Thoracic aorta (tissue), 2 donors: ENCODE data around the gene FIBP. TPM values are rescaled to one million over a fixed set of nuclear protein-coding genes. Genes with fewer than 3 reads are reported as not detected.
A peak's percentile ranks its signal among the peaks of the same experiment; 100 is the strongest.

ENCODE experiments used
- ATAC-seq: fragments of 150-250 bp; one replicate; pipeline ENCODE4 v1.8.0; 2017; ENCODE audit warnings: low read depth; ENCODE audit not compliant: insufficient number of reproducible peaks, low FRiP score
- DNase-seq: peaks from one replicate; pipeline ENCODE4 v3.0.0-alpha.2; 2020; ENCODE audit warnings: low spot score
- H3K27ac ChIP-seq, 2 donors: fragments of 200-600 bp; sonication (generic); 1 replicate in 1 of 2; 2 replicates in 1 of 2; pipeline ENCODE4 v1.5.1; 2016; ENCODE audit warnings: mild to moderate bottlenecking in 2 of 2, moderate library complexity in 2 of 2
- H3K27me3 ChIP-seq: fragments of 200-600 bp; sonication (generic); replicated peaks from 2 replicates; pipeline ENCODE4 v1.6.0; 2016; ENCODE audit warnings: mild to moderate bottlenecking; ENCODE audit not compliant: insufficient read depth
- H3K36me3 ChIP-seq: fragments of 200-600 bp; sonication (generic); one replicate; pipeline ENCODE4 v1.5.1; 2016
- H3K4me1 ChIP-seq, 2 donors: fragments of 200-600 bp; sonication (generic); 1 replicate in 1 of 2; 2 replicates in 1 of 2; pipeline versions ENCODE4 v1.5.1 to v1.6.0; 2016; ENCODE audit warnings: low read depth in 2 of 2, mild to moderate bottlenecking in 1 of 2; ENCODE audit not compliant: control insufficient read depth in 1 of 2
- H3K4me3 ChIP-seq: fragments of 200-600 bp; sonication (generic); 2 replicates; pipeline ENCODE4 v1.5.1; 2016; ENCODE audit warnings: mild to moderate bottlenecking
- H3K9me3 ChIP-seq: fragments of 200-600 bp; sonication (generic); 2 replicates; pipeline ENCODE4 v1.5.1; 2016
- CTCF ChIP-seq: fragments of 200-600 bp; sonication (generic); IDR thresholded peaks from one replicate; pipeline ENCODE4 v1.5.1; 2019; ENCODE audit warnings: antibody characterized with exemption
- total RNA-seq, 2 donors: library from RNA; depleted of rRNA; stranded (reverse); fragments of >200 nt; gene quantifications; one replicate each; pipeline versions ENCODE4 v1.1.0 to v1.2.3, GENCODE V29; 2016

FIBP gene
- total RNA-seq, 2 donors from 2014 or later: 50.4 to 111 TPM

- Histone ChIP-seq H3K36me3 (peaks cover 42% of the 10 kb centered on the region), H3K4me3 (peak overlapping the region; percentile 96), H3K4me1 (peaks cover 24 to 46% of the 10 kb centered on the region in 2 donors), H3K27ac (peak overlapping the region; percentile 98 to 100), H3K9me3 (no peaks in the 10 kb centered on the region), H3K27me3 (no peaks in the 10 kb centered on the region)
- TF ChIP-seq CTCF: no peak
- peak; percentile 97 for DNase-seq
- peak; percentile 41 for ATAC-seq
Measured at GRCh38 chr11:65859095-65859811, 29.0 kb downstream of the FIBP start.

GRCh38 chr11:65858681-65859087 lies 29.6 kb downstream of the FIBP start:
- H3K9me3 ChIP-seq: no peaks in the 10 kb centered on the region
- peaks cover 24 to 46% of the 10 kb centered on the region in 2 donors for H3K4me1 ChIP-seq
- peak overlapping the region; percentile 98 for H3K27ac ChIP-seq
- DNase-seq (no peak), ATAC-seq (no peak)
- peak overlapping the region; percentile 96 for H3K4me3 ChIP-seq
- no peak for TF ChIP-seq CTCF
- peaks cover 42% of the 10 kb centered on the region for H3K36me3 ChIP-seq
- H3K27me3 ChIP-seq: no peaks in the 10 kb centered on the region

GRCh38 chr11:65857853-65858680 lies 30.2 kb downstream of the FIBP start, which contains the start of gene CFL1:
TSS of gene CFL1 (minus strand) at chr11:65858180. CDS start at chr11:65858099, 81 bp downstream.
- peak; percentile 92 for DNase-seq
- peak; percentile 28 for ATAC-seq
- no peaks in the 10 kb centered on the region for H3K9me3 ChIP-seq
- peak within 1 kb of the TSS; percentile 96 for H3K4me3 ChIP-seq
- TF ChIP-seq CTCF: no peak
- peaks cover 42% of the 10 kb centered on the region for H3K36me3 ChIP-seq
- H3K27me3 ChIP-seq: no peaks in the 10 kb centered on the region
- H3K27ac ChIP-seq: peak within 1 kb of the TSS; percentile 98
- H3K4me1 ChIP-seq: peaks cover 24 to 45% of the 10 kb centered on the region in 2 donors

GRCh38 chr11:65857500-65857852 lies 30.8 kb downstream of the FIBP start:
- DNase-seq (no peak), ATAC-seq (no peak)
- Histone ChIP-seq H3K27ac (peak overlapping the region; percentile 96 to 98), H3K36me3 (peaks cover 44% of the 10 kb centered on the region), H3K9me3 (no peaks in the 10 kb centered on the region), H3K27me3 (no peaks in the 10 kb centered on the region), H3K4me3 (peak overlapping the region; percentile 96), H3K4me1 (peaks cover 24 to 39% of the 10 kb centered on the region in 2 donors)
- TF ChIP-seq CTCF: no peak
